Adipocyte (in vitro differentiated cells): Measurements from ENCODE around the gene PDHA1.

Experiments used
- DNase-seq: peaks from one replicate; pipeline ENCODE4 v3.0.0-alpha.2; 2015; ENCODE audit warnings: low read depth
- H3K27me3 ChIP-seq: replicated peaks from 2 replicates; pipeline ENCODE4 v1.7.0; 2013; ENCODE audit warnings: mild to moderate bottlenecking, low read length, moderate library complexity; ENCODE audit not compliant: control insufficient read depth, insufficient read depth
- H3K36me3 ChIP-seq: 2 replicates; pipeline ENCODE4 v1.7.0; 2013; ENCODE audit warnings: low read length, mild to moderate bottlenecking, moderate library complexity; ENCODE audit not compliant: control insufficient read depth, insufficient read depth, severe bottlenecking
- H3K4me1 ChIP-seq: 2 replicates; pipeline ENCODE4 v1.7.0; 2013; ENCODE audit warnings: mild to moderate bottlenecking, low read length, moderate library complexity; ENCODE audit not compliant: control insufficient read depth, insufficient read depth
- H3K4me3 ChIP-seq: 2 replicates; pipeline ENCODE4 v1.7.0; 2013; ENCODE audit warnings: mild to moderate bottlenecking, low read length, moderate library complexity
- H3K9ac ChIP-seq: 2 replicates; pipeline ENCODE4 v1.7.0; 2013; ENCODE audit warnings: mild to moderate bottlenecking, low read length, moderate library complexity
- H3K9me3 ChIP-seq: 2 replicates; pipeline ENCODE4 v1.7.0; 2013; ENCODE audit warnings: mild to moderate bottlenecking, low read length, moderate library complexity; ENCODE audit not compliant: control insufficient read depth

Gene PDHA1

GRCh38 chrX:19377799-19378198 is 34.1 kb downstream of the PDHA1 start:
- no peak overlapping the region for H3K4me3 ChIP-seq
- peaks cover under 1% of the 10 kb centered on the region for H3K4me1 ChIP-seq
- H3K36me3 ChIP-seq = no peaks in the 10 kb centered on the region
- H3K9me3 ChIP-seq = no peaks in the 10 kb centered on the region
- no peak for DNase-seq
- no peak overlapping the region for H3K9ac ChIP-seq
- peaks cover 25% of the 10 kb centered on the region for H3K27me3 ChIP-seq

- Histone ChIP-seq H3K4me3 (no peak overlapping the region), H3K4me1 (no peaks in the 10 kb centered on the region), H3K27me3 (peaks cover 25% of the 10 kb centered on the region), H3K36me3 (no peaks in the 10 kb centered on the region), H3K9ac (no peak overlapping the region), H3K9me3 (peaks cover 12% of the 10 kb centered on the region)
- DNase-seq = no peak
These were observed 37.6 kb downstream of the PDHA1 start for GRCh38 chrX:19381326-19381725.

GRCh38 chrX:19382555-19383145 is 38.9 kb downstream of the PDHA1 start:
- Histone ChIP-seq H3K4me3 (no peak overlapping the region), H3K36me3 (no peaks in the 10 kb centered on the region), H3K4me1 (no peaks in the 10 kb centered on the region), H3K9ac (no peak overlapping the region), H3K9me3 (peaks cover 12% of the 10 kb centered on the region), H3K27me3 (peaks cover 34% of the 10 kb centered on the region)
- peak; percentile 46 for DNase-seq

DNA sequence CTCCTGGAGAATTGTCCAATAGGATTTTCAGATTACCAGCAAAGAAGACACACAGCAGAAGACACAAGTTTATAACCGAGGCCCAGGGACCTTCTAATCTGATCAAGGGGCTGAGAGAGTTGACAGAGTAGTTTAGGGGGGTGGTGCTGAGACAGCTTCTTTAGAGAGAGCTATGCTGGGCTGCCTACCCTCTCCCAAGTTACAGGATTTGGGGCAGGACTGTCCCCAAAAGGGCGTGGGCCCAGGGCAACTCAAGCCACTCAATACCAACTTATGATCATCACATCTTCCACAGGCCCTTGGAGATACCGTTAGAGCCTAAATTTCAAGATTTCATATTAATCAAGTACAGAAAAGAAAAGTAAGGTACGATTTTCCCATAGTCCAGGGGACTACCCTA is 43.0 kb downstream of the PDHA1 start:
- peaks cover 12% of the 10 kb centered on the region for H3K9me3 ChIP-seq
- no peak overlapping the region for H3K9ac ChIP-seq
- no peak for DNase-seq
- H3K4me1 ChIP-seq = no peaks in the 10 kb centered on the region
- H3K27me3 ChIP-seq = peaks cover 43% of the 10 kb centered on the region
- no peak overlapping the region for H3K4me3 ChIP-seq
- H3K36me3 ChIP-seq = no peaks in the 10 kb centered on the region

GRCh38 chrX:19388064-19388679 is 44.4 kb downstream of the PDHA1 start:
- DNase-seq = no peak
- Histone ChIP-seq H3K4me3 (no peak overlapping the region), H3K9ac (no peak overlapping the region), H3K9me3 (peaks cover 12% of the 10 kb centered on the region), H3K4me1 (no peaks in the 10 kb centered on the region), H3K27me3 (peaks cover 52% of the 10 kb centered on the region), H3K36me3 (no peaks in the 10 kb centered on the region)

DNA sequence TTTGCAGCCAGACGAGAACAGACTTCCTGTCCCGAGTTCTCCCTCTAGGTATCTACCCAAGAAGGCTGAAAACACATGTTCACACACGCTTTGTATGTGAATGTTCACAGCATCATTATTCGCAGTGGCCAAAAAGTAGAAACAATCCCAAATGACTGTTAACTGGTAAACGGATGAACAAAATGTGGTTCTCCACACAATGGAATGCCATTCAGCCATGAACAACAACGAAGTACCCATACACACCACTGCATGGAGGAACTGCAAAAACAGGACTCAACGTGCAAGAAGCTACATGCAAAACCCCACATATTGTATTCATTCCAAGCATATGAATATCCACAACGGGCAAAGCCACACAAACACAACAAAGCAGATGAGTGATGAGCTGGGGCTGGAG is 45.0 kb downstream of the PDHA1 start:
- Histone ChIP-seq H3K27me3 (peaks cover 51% of the 10 kb centered on the region), H3K9me3 (peaks cover 12% of the 10 kb centered on the region), H3K4me1 (no peaks in the 10 kb centered on the region), H3K36me3 (no peaks in the 10 kb centered on the region), H3K9ac (no peak overlapping the region), H3K4me3 (no peak overlapping the region)
- no peak for DNase-seq

GRCh38 chrX:19389227-19389845 is 45.6 kb downstream of the PDHA1 start:
- Histone ChIP-seq H3K4me1 (no peaks in the 10 kb centered on the region), H3K9me3 (peaks cover 12% of the 10 kb centered on the region), H3K4me3 (no peak overlapping the region), H3K27me3 (peaks cover 51% of the 10 kb centered on the region), H3K36me3 (no peaks in the 10 kb centered on the region), H3K9ac (no peak overlapping the region)
- DNase-seq = no peak

- Histone ChIP-seq H3K9me3 (no peaks in the 10 kb centered on the region), H3K4me3 (no peak overlapping the region), H3K4me1 (no peaks in the 10 kb centered on the region), H3K27me3 (peaks cover 46% of the 10 kb centered on the region), H3K36me3 (no peaks in the 10 kb centered on the region), H3K9ac (no peak overlapping the region)
- DNase-seq = no peak
These were observed 48.4 kb downstream of the PDHA1 start for GRCh38 chrX:19392078-19392477.

GRCh38 chrX:19392703-19393102 is 49.0 kb downstream of the PDHA1 start:
- Histone ChIP-seq H3K4me1 (no peaks in the 10 kb centered on the region), H3K27me3 (peaks cover 42% of the 10 kb centered on the region), H3K9me3 (no peaks in the 10 kb centered on the region), H3K36me3 (no peaks in the 10 kb centered on the region), H3K4me3 (no peak overlapping the region), H3K9ac (no peak overlapping the region)
- DNase-seq = no peak

GRCh38 chrX:19403696-19404095 is 60.0 kb downstream of the PDHA1 start:
- Histone ChIP-seq H3K4me1 (no peaks in the 10 kb centered on the region), H3K9ac (no peak overlapping the region), H3K36me3 (no peaks in the 10 kb centered on the region), H3K4me3 (no peak overlapping the region), H3K9me3 (peaks cover 7% of the 10 kb centered on the region), H3K27me3 (peaks cover 9% of the 10 kb centered on the region)
- DNase-seq = no peak

DNA sequence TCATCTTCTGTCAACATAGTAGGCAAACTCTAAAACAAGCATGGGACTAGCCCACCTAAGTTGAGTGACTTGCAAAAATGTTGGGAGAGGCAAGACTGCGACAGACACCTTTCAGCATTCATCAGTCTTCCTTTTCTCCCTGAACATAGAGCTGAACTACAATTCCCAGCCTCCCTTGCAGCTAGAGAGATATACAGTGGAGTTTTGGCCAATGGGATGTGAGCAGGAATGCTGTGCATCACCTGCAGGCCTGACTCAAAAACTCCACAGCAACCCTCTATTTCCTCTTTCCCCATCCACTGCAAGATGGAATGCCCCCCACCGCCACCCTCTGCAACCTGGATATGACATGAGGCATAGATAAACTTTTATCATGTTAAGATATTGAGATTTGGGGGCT is 66.5 kb downstream of the PDHA1 start:
- H3K36me3 ChIP-seq = no peaks in the 10 kb centered on the region
- peaks cover 6% of the 10 kb centered on the region for H3K27me3 ChIP-seq
- no peak for DNase-seq
- peaks cover 21% of the 10 kb centered on the region for H3K9me3 ChIP-seq
- no peak overlapping the region for H3K4me3 ChIP-seq
- H3K4me1 ChIP-seq = no peaks in the 10 kb centered on the region
- no peak overlapping the region for H3K9ac ChIP-seq
